H9 (cell line): Measurements from ENCODE around the gene FCHSD2. TPM values are rescaled to one million over a fixed set of nuclear protein-coding genes. Genes with fewer than 3 reads are reported as not detected.

ENCODE experiments used
- DNase-seq: peaks from one replicate; pipeline ENCODE4 v3.0.0-alpha.2; 2017
- H2AFZ ChIP-seq: one replicate; pipeline ENCODE4 v1.6.1; 2013; ENCODE audit warnings: mild to moderate bottlenecking, low read length, control low read depth, moderate library complexity
- H2AK5ac ChIP-seq: 2 replicates; pipeline ENCODE4 v1.6.1; 2013; ENCODE audit warnings: low read length, control low read depth, mixed read lengths; ENCODE audit not compliant: insufficient read length
- H2BK120ac ChIP-seq: one replicate; pipeline ENCODE4 v1.6.1; 2013; ENCODE audit warnings: low read depth, mild to moderate bottlenecking, low read length, control low read depth, inconsistent platforms; ENCODE audit not compliant: poor library complexity, severe bottlenecking
- H2BK12ac ChIP-seq: 2 replicates; pipeline ENCODE4 v1.6.1; 2013; ENCODE audit warnings: low read length, control low read depth, mixed read lengths, low read depth; ENCODE audit not compliant: insufficient read length
- H2BK15ac ChIP-seq: 2 replicates; pipeline ENCODE4 v1.6.1; 2013; ENCODE audit warnings: low read depth, low read length, control low read depth
- H2BK20ac ChIP-seq: one replicate; pipeline ENCODE4 v1.6.1; 2013; ENCODE audit warnings: low read depth, mild to moderate bottlenecking, low read length, control low read depth, inconsistent platforms; ENCODE audit not compliant: poor library complexity, severe bottlenecking
- H2BK5ac ChIP-seq: 2 replicates; pipeline ENCODE4 v1.6.1; 2013; ENCODE audit warnings: low read length, control low read depth, mixed read lengths; ENCODE audit not compliant: insufficient read length
- H3K14ac ChIP-seq: 2 replicates; pipeline ENCODE4 v1.6.1; 2013; ENCODE audit warnings: low read length, control low read depth; ENCODE audit not compliant: insufficient read depth
- H3K18ac ChIP-seq: 2 replicates; pipeline ENCODE4 v1.6.1; 2013; ENCODE audit warnings: low read depth, mild to moderate bottlenecking, mixed read lengths, low read length, control low read depth; ENCODE audit not compliant: insufficient read length
- H3K23ac ChIP-seq: 2 replicates; pipeline ENCODE4 v1.6.1; 2013; ENCODE audit warnings: low read length, control low read depth, mixed read lengths, low read depth; ENCODE audit not compliant: insufficient read length
- H3K23me2 ChIP-seq: 2 replicates; pipeline ENCODE4 v1.6.1; 2013; ENCODE audit warnings: low read depth, mild to moderate bottlenecking, mixed read lengths, low read length, control low read depth; ENCODE audit not compliant: insufficient read length, poor library complexity, severe bottlenecking
- H3K27ac ChIP-seq: 2 replicates; pipeline ENCODE4 v1.5.1; 2013; ENCODE audit warnings: low read length, control low read depth, mixed read lengths, low read depth; ENCODE audit not compliant: insufficient read length
- H3K27me3 ChIP-seq: 2 replicates; pipeline ENCODE4 v1.6.1; 2013; ENCODE audit warnings: low read length, control low read depth, inconsistent platforms; ENCODE audit not compliant: insufficient read depth
- H3K4ac ChIP-seq: 2 replicates; pipeline ENCODE4 v1.6.1; 2013; ENCODE audit warnings: low read depth, mild to moderate bottlenecking, control low read depth, inconsistent platforms, low read length, moderate library complexity
- H3K4me1 ChIP-seq: 2 replicates; pipeline ENCODE4 v1.6.1; 2013; ENCODE audit warnings: low read length, control low read depth, inconsistent platforms; ENCODE audit not compliant: insufficient read depth
- H3K4me2 ChIP-seq: 2 replicates; pipeline ENCODE4 v1.6.1; 2013; ENCODE audit warnings: low read length, control low read depth, mixed read lengths; ENCODE audit not compliant: insufficient read length, insufficient read depth
- H3K56ac ChIP-seq: 2 replicates; pipeline ENCODE4 v1.6.1; 2013; ENCODE audit warnings: low read depth, mild to moderate bottlenecking, mixed read lengths, low read length, control low read depth; ENCODE audit not compliant: insufficient read length
- H3K79me1 ChIP-seq: 2 replicates; pipeline ENCODE4 v1.6.1; 2013; ENCODE audit warnings: low read depth, mild to moderate bottlenecking, moderate library complexity, low read length, control low read depth, inconsistent platforms; ENCODE audit not compliant: insufficient read depth, poor library complexity, severe bottlenecking
- H3K79me2 ChIP-seq: 2 replicates; pipeline ENCODE4 v1.6.1; 2013; ENCODE audit warnings: low read length, control low read depth, inconsistent platforms; ENCODE audit not compliant: insufficient read depth
- H3K9ac ChIP-seq: 2 replicates; pipeline ENCODE4 v1.6.1; 2013; ENCODE audit warnings: low read length, control low read depth, mixed read lengths; ENCODE audit not compliant: insufficient read length; ENCODE audit errors: extremely low read depth
- H3K9me3 ChIP-seq: one replicate; pipeline ENCODE4 v1.6.1; 2013; ENCODE audit warnings: low read depth, low read length, inconsistent platforms; ENCODE audit not compliant: control insufficient read depth
- H3T11ph ChIP-seq: one replicate; pipeline ENCODE4 v1.6.1; 2013; ENCODE audit warnings: mild to moderate bottlenecking, low read length, control low read depth, inconsistent platforms
- H4K20me1 ChIP-seq: one replicate; pipeline ENCODE4 v1.6.1; 2013; ENCODE audit not compliant: control insufficient read depth, insufficient read length, insufficient read depth
- H4K5ac ChIP-seq: 2 replicates; pipeline ENCODE4 v1.6.1; 2013; ENCODE audit warnings: low read depth, mild to moderate bottlenecking, mixed read lengths, low read length, control low read depth; ENCODE audit not compliant: insufficient read length
- H4K8ac ChIP-seq: replicated peaks from 2 replicates; pipeline ENCODE4 v1.6.1; 2013; ENCODE audit warnings: low read length, control low read depth, mixed read lengths, low read depth; ENCODE audit not compliant: insufficient read length
- H4K91ac ChIP-seq: 2 replicates; pipeline ENCODE4 v1.6.1; 2013; ENCODE audit warnings: low read depth, mild to moderate bottlenecking, moderate library complexity, mixed read lengths, low read length, control low read depth; ENCODE audit not compliant: insufficient read length
- H3K27ac Mint-ChIP-seq, 3 experiments: 2 replicates in 2 of 3; 3 replicates in 1 of 3; pipeline ENCODE4 v1.8.0; 2020 to 2021; ENCODE audit warnings: mixed read lengths in 3 of 3, mild to moderate bottlenecking in 1 of 3, moderate library complexity in 1 of 3
- H3K27me3 Mint-ChIP-seq: 2 replicates; pipeline ENCODE4 v1.8.0; 2021; ENCODE audit warnings: low read depth, mild to moderate bottlenecking, moderate library complexity, mixed read lengths
- H3K36me3 Mint-ChIP-seq, 3 experiments: 2 replicates in 2 of 3; 3 replicates in 1 of 3; pipeline ENCODE4 v1.8.0; 2020 to 2021; ENCODE audit warnings: low read depth in 3 of 3, mixed read lengths in 3 of 3; ENCODE audit not compliant: insufficient read depth in 1 of 3
- H3K4me1 Mint-ChIP-seq, 2 experiments: 2 replicates each; pipeline ENCODE4 v1.8.0; 2020; ENCODE audit warnings: mixed read lengths in 2 of 2
- H3K4me3 Mint-ChIP-seq, 2 experiments: 2 replicates in 1 of 2; 3 replicates in 1 of 2; pipeline ENCODE4 v1.8.0; 2020 to 2021; ENCODE audit warnings: mild to moderate bottlenecking in 2 of 2, mixed read lengths in 2 of 2, moderate library complexity in 1 of 2
- H3K9me3 Mint-ChIP-seq, 2 experiments: 2 replicates in 1 of 2; 3 replicates in 1 of 2; pipeline ENCODE4 v1.8.0; 2020; ENCODE audit warnings: mild to moderate bottlenecking in 2 of 2, mixed read lengths in 2 of 2, moderate library complexity in 1 of 2
- CTCF ChIP-seq: fragments of 200-600 bp; sonication (generic); conservative IDR thresholded peaks from 3 replicates; pipeline ENCODE4 v1.8.0; 2021; ENCODE audit warnings: antibody characterized with exemption, mild to moderate bottlenecking
- WGBS: extraction: QIAGEN DNeasy Blood & Tissue Kit; methylation state at CpG from one replicate; pipeline ENCODE4 v1.1.7; 2013; ENCODE audit warnings: missing lambda C conversion rate, low lambda C conversion rate, mixed read lengths; ENCODE audit not compliant: insufficient read length; ENCODE audit errors: extremely low coverage; 5-methylcytosine and 5-hydroxymethylcytosine counted together
- total RNA-seq: library from RNA; stranded (reverse); gene quantifications from 2 replicates; pipeline ENCODE4 v1.2.1, GENCODE V29; 2021

The FCHSD2 gene
- total RNA-seq, 1 experiment from 2014 or later, result 17.8 TPM

GRCh38 chr11:72974487-72975205 lies 167.5 kb downstream of the FCHSD2 start:
- Histone ChIP-seq H3K4me2 (no peak overlapping the region), H3K23ac (no peak overlapping the region), H3K56ac (no peak overlapping the region), H2BK15ac (no peak overlapping the region), H4K20me1 (no peaks in the 10 kb centered on the region), H4K5ac (no peak overlapping the region), H3K18ac (no peak overlapping the region), H3K23me2 (no peaks in the 10 kb centered on the region), H3K14ac (no peak overlapping the region), H2BK20ac (no peak overlapping the region), H3K9me3 (no peaks in the 10 kb centered on the region), H3K4me1 (no peaks in the 10 kb centered on the region), H3T11ph (no peak overlapping the region), H3K79me2 (no peaks in the 10 kb centered on the region), H2BK5ac (no peak overlapping the region), H2AK5ac (no peak overlapping the region), H4K91ac (no peak overlapping the region), H3K79me1 (no peaks in the 10 kb centered on the region), H2AFZ (no peak overlapping the region), H3K27ac (no peak overlapping the region), H3K27me3 (no peaks in the 10 kb centered on the region), H4K8ac (no peak overlapping the region), H3K4ac (no peak overlapping the region), H3K9ac (no peak overlapping the region), H2BK120ac (no peak overlapping the region), H2BK12ac (no peak overlapping the region)
- no CpG with 5 or more reads among the region's 3 CpGs for WGBS
- DNase-seq, result no peak
- H3K27ac Mint-ChIP-seq, result no peak overlapping the region
- H3K27me3 Mint-ChIP-seq, result peaks cover 2% of the 10 kb centered on the region
- peaks cover 3 to 15% (median 11%) of the 10 kb centered on the region in 3 experiments; a peak in 5 of 7 replicates for H3K36me3 Mint-ChIP-seq
- H3K4me1 Mint-ChIP-seq, result no peaks in the 10 kb centered on the region
- no peak for TF ChIP-seq CTCF
- no peak overlapping the region for H3K4me3 Mint-ChIP-seq
- H3K9me3 Mint-ChIP-seq, result peaks cover 11 to 13% of the 10 kb centered on the region in 2 experiments
